HG03108 (cell line): ENCODE data around the gene ELFN2.

Experiments
- ATAC-seq: cut with Tn5 transposase; IDR thresholded peaks from one replicate; pipeline ENCODE4 v1.9.1; 2021; ENCODE audit warnings: moderate library complexity; ENCODE audit not compliant: unreplicated experiment

Gene ELFN2

GRCh38 chr22:37428649-37429586 lies 1.6 kb upstream of the ELFN2 start:
- ATAC-seq, result no peak

- ATAC-seq, result no peak
Measured at GRCh38 chr22:37427711-37428635, 694 bp upstream of the ELFN2 start.

- ATAC-seq, result no peak
Measured at GRCh38 chr22:37426706-37427134, 559 bp downstream of the ELFN2 start.

- ATAC-seq, result no peak
Measured at GRCh38 chr22:37425800-37426705, 1.2 kb downstream of the ELFN2 start.

- ATAC-seq, result no peak
Measured at GRCh38 chr22:37425369-37425768, 1.9 kb downstream of the ELFN2 start.

GRCh38 chr22:37423283-37423682 lies 4.0 kb downstream of the ELFN2 start:
- no peak for ATAC-seq

GRCh38 chr22:37421468-37421877 lies 5.8 kb downstream of the ELFN2 start:
- ATAC-seq, result no peak

- ATAC-seq, result no peak
Measured at GRCh38 chr22:37420686-37421467, 6.4 kb downstream of the ELFN2 start.

- ATAC-seq, result no peak
Measured at GRCh38 chr22:37419969-37420685, 7.2 kb downstream of the ELFN2 start.

GRCh38 chr22:37419370-37419968 lies 7.8 kb downstream of the ELFN2 start:
- ATAC-seq, result no peak

- no peak for ATAC-seq
Measured at GRCh38 chr22:37418627-37419369, 8.5 kb downstream of the ELFN2 start.

GRCh38 chr22:37417677-37418348 lies 9.5 kb downstream of the ELFN2 start:
- no peak for ATAC-seq

- no peak for ATAC-seq
Measured at GRCh38 chr22:37417264-37417663, 10.0 kb downstream of the ELFN2 start.

GRCh38 chr22:37416827-37417226 lies 10.5 kb downstream of the ELFN2 start:
- ATAC-seq, result no peak

GRCh38 chr22:37416389-37416788 lies 10.9 kb downstream of the ELFN2 start:
- ATAC-seq, result no peak

GRCh38 chr22:37415210-37415609 lies 12.1 kb downstream of the ELFN2 start:
- ATAC-seq, result no peak

- ATAC-seq, result no peak
Measured at GRCh38 chr22:37414288-37414687, 13.0 kb downstream of the ELFN2 start.
